ENCODE measurements around the gene THAP3. TPM values are rescaled to one million over a fixed set of nuclear protein-coding genes. Genes with fewer than 3 reads are reported as not detected.
"Not testable (repeated sequence)": the region's sequence is repeated elsewhere in the genome, so short reads cannot be mapped to it uniquely, and the experiment has no call there.

The THAP3 gene
- total RNA-seq, 2 experiments from 2014 or later, result 15.2 to 18.7 TPM

DNA sequence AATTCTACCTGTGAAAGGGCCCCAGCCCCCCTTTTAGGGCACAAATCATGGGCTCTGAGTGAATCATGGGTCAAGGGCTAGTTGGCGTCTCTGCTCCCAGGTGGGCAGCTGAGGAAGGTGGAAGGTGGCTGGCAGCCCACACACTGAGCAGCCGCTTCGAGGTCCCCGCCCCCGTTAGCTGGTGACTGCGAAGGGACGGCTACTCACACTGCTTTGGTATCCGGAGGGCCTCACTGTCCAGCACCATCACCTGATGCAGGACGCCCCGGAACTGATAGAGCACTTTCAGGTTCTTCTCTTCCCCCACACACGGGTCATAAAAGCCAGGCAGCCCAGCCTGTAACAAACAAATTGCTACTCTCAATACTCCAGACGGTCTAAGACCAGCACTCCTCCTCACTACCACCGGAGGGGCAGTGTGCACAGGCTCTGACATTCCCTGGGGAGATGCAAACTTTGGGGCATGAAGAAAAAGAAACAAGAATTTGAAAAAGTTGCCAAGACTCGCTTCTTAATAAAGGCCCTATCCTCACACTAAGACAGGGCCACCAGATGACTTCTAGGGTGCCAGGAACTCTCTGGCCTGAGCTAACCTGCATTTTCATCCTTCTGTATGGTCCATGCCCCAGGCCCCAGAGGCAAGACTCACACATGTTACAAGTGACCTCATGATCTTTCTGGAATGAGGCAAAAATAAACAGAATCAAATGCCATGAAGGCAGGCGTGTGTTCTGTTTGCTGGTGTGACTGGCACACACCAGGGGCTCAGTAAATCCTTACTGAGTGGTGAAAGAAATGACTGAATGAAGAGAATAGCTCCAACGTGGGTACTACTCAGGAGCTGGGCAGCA, 11.5 kb downstream of the THAP3 start:
- Histone ChIP-seq H3K27me3 (ENCODE audit: control insufficient read depth in 1 of 2, insufficient read depth in 2 of 2, low read length in 2 of 2) (no peaks in the 10 kb centered on the region), H3K4me1 (ENCODE audit: insufficient read depth, low read length) (no peaks in the 10 kb centered on the region), H3K27ac (ENCODE audit: low read depth in 1 of 2, low read length in 2 of 2) (no peak overlapping the region), H3K36me3 (ENCODE audit: insufficient read depth, low read length) (peaks cover 78% of the 10 kb centered on the region), H3K9me3 (ENCODE audit: control insufficient read depth in 1 of 2, insufficient read depth in 1 of 2, low read length in 2 of 2) (no peaks in the 10 kb centered on the region), H3K4me3 (ENCODE audit: low read length) (no peak overlapping the region)
- H3K27ac Mint-ChIP-seq, result no peak overlapping the region
- H3K4me1 Mint-ChIP-seq (ENCODE audit: low read depth), result no peaks in the 10 kb centered on the region
- CTCF ChIA-PET, result no interaction called here
- H3K27me3 Mint-ChIP-seq, result no peaks in the 10 kb centered on the region
- intact Hi-C loops (cut with DNase I, micrococcal nuclease), result no loop called here
- TF ChIP-seq, protein P1, sequence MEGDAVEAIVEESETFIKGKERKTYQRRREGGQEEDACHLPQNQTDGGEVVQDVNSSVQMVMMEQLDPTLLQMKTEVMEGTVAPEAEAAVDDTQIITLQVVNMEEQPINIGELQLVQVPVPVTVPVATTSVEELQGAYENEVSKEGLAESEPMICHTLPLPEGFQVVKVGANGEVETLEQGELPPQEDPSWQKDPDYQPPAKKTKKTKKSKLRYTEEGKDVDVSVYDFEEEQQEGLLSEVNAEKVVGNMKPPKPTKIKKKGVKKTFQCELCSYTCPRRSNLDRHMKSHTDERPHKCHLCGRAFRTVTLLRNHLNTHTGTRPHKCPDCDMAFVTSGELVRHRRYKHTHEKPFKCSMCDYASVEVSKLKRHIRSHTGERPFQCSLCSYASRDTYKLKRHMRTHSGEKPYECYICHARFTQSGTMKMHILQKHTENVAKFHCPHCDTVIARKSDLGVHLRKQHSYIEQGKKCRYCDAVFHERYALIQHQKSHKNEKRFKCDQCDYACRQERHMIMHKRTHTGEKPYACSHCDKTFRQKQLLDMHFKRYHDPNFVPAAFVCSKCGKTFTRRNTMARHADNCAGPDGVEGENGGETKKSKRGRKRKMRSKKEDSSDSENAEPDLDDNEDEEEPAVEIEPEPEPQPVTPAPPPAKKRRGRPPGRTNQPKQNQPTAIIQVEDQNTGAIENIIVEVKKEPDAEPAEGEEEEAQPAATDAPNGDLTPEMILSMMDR (IDR thresholded peaks at IDR 0.05), result no peak
- no peak overlapping the region for H3K4me3 Mint-ChIP-seq
- H3K36me3 Mint-ChIP-seq (ENCODE audit: low read depth), result peaks cover 66% of the 10 kb centered on the region
- ATAC-seq (ENCODE audit: poor library complexity) (no peak), DNase-seq (no peak)
- POLR2A ChIA-PET, result interaction anchor here (1.6 kb wide), 1 partner anchor 34 kb away, joined by 4 read pairs; the partner anchor contains the start of gene KLHL21
- H3K9me3 Mint-ChIP-seq, result no peaks in the 10 kb centered on the region

DNA sequence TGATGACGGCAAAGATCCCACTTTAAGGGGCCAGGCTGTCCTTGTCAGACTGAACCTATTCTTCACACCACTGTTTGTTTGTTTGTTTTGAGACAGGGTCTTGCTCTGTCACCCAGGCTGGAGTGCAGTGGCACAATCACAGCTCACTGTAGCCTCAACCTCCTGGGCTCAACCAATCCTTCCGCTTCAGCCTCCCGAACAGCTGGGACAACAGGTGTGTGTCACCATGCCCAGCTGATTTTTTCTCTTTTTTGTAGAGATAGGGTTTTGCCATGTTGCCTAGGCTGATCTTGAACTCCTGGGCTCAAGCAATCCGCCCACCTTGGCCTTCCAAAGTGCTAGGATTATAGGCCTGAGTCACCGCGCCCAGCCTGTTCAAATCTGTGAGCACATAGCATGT, 12.1 kb downstream of the THAP3 start:
- POLR2A ChIA-PET, result interaction anchor here (1.6 kb wide), 1 partner anchor 34 kb away, joined by 4 read pairs; the partner anchor contains the start of gene KLHL21
- H3K36me3 ChIP-seq (ENCODE audit: insufficient read depth, low read length), result peaks cover 80% of the 10 kb centered on the region
- intact Hi-C loops (cut with DNase I, micrococcal nuclease); H3K9me3 Mint-ChIP-seq; H3K4me3 Mint-ChIP-seq; H3K9me3 ChIP-seq (ENCODE audit: control insufficient read depth in 1 of 2, insufficient read depth in 1 of 2, low read length in 2 of 2); H3K4me1 Mint-ChIP-seq (ENCODE audit: low read depth); CTCF ChIA-PET; H3K27ac ChIP-seq (ENCODE audit: low read depth in 1 of 2, low read length in 2 of 2); DNase-seq; H3K27me3 Mint-ChIP-seq; H3K27me3 ChIP-seq (ENCODE audit: control insufficient read depth in 1 of 2, insufficient read depth in 2 of 2, low read length in 2 of 2); H3K4me3 ChIP-seq (ENCODE audit: low read length); H3K27ac Mint-ChIP-seq; H3K4me1 ChIP-seq (ENCODE audit: insufficient read depth, low read length); ATAC-seq (ENCODE audit: poor library complexity): not testable (repeated sequence)
- peaks cover 72% of the 10 kb centered on the region for H3K36me3 Mint-ChIP-seq (ENCODE audit: low read depth)

DNA sequence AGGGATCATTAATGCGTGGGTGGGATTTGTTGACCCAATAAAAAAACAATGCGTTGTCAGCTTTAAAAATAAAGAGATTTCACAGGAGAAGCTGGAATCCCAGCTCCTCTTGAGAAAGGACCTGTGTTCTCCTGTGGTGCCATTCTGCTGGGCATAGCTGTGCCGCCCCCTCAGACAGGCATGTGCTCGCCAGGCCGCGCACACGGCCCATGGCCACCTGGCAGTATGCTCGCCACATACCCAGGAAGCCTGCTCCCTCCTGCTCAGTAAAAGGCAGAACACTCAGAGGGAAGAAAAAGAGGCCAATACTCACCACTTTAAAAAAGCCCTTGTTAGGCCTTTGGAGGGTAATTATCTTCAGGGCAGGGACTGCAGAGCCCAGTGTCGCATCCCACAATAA, 13.1 kb downstream of the THAP3 start:
- no peaks in the 10 kb centered on the region for H3K4me1 Mint-ChIP-seq (ENCODE audit: low read depth)
- Histone ChIP-seq H3K36me3 (ENCODE audit: insufficient read depth, low read length) (peaks cover 82% of the 10 kb centered on the region), H3K27me3 (ENCODE audit: control insufficient read depth in 1 of 2, insufficient read depth in 2 of 2, low read length in 2 of 2) (no peaks in the 10 kb centered on the region), H3K4me3 (ENCODE audit: low read length) (no peak overlapping the region), H3K9me3 (ENCODE audit: control insufficient read depth in 1 of 2, insufficient read depth in 1 of 2, low read length in 2 of 2) (no peaks in the 10 kb centered on the region), H3K4me1 (ENCODE audit: insufficient read depth, low read length) (no peaks in the 10 kb centered on the region), H3K27ac (ENCODE audit: low read depth in 1 of 2, low read length in 2 of 2) (no peak overlapping the region)
- no peaks in the 10 kb centered on the region for H3K27me3 Mint-ChIP-seq
- CTCF ChIA-PET, result no interaction called here
- no peak overlapping the region for H3K4me3 Mint-ChIP-seq
- TF ChIP-seq, protein P1 (IDR thresholded peaks at IDR 0.05), result no peak
- ATAC-seq (ENCODE audit: poor library complexity) (no peak), DNase-seq (no peak)
- intact Hi-C loops (cut with DNase I, micrococcal nuclease), result no loop called here
- peaks cover 81% of the 10 kb centered on the region for H3K36me3 Mint-ChIP-seq (ENCODE audit: low read depth)
- H3K9me3 Mint-ChIP-seq, result no peaks in the 10 kb centered on the region
- H3K27ac Mint-ChIP-seq, result no peak overlapping the region
- POLR2A ChIA-PET, result interaction anchor here (1.6 kb wide), 1 partner anchor 35 kb away, joined by 4 read pairs; the partner anchor contains the start of gene KLHL21
